Naive thymus-derived CD8-positive, alpha-beta T cell (primary cell): ENCODE results near the gene HSD17B12. TPM values are rescaled to one million over a fixed set of nuclear protein-coding genes. Genes with fewer than 3 reads are reported as not detected.

Source experiments
- ATAC-seq, 2 donors: fragments of 150-1000 bp; cut with Tn5 transposase in 1 of 2; sonication (Bioruptor Pico), chemical (Tn5 transposase) in 1 of 2; 1 replicate in 1 of 2; 2 replicates in 1 of 2; pipeline ENCODE4 v1.10.0; 2021; ENCODE audit warnings: mild to moderate bottlenecking in 2 of 2, moderate library complexity in 2 of 2
- POLR2A ChIA-PET: fragments of 350-600 bp; sonication (Branson Sonifier 250); formaldehyde crosslinking; loops from one replicate; lab custom pipeline; 2021; ENCODE audit warnings: antibody characterized with exemption; lab: Charles Lee
- DNase-seq, 10 donors: peaks; one replicate each; pipeline versions ENCODE4 v3.0.0 to v3.0.0-alpha.2; 2020 to 2022
- H3K27ac Mint-ChIP-seq, 10 donors: one replicate each; pipeline ENCODE4 v1.8.0; 2020 to 2022; ENCODE audit warnings: mild to moderate bottlenecking in 10 of 10, mixed read lengths in 10 of 10, moderate library complexity in 4 of 10, inconsistent platforms in 1 of 10
- H3K27me3 Mint-ChIP-seq, 5 donors: one replicate each; pipeline ENCODE4 v1.8.0; 2021 to 2022; ENCODE audit warnings: mixed read lengths in 5 of 5
- H3K36me3 Mint-ChIP-seq, 3 donors: one replicate each; pipeline ENCODE4 v1.8.0; 2020 to 2022; ENCODE audit warnings: mixed read lengths in 3 of 3, mild to moderate bottlenecking in 2 of 3, inconsistent platforms in 1 of 3
- H3K4me1 Mint-ChIP-seq, 4 donors: one replicate each; pipeline ENCODE4 v1.8.0; 2021 to 2022; ENCODE audit warnings: mixed read lengths in 4 of 4
- H3K4me3 Mint-ChIP-seq, 10 donors: one replicate each; pipeline ENCODE4 v1.8.0; 2020 to 2022; ENCODE audit warnings: mild to moderate bottlenecking in 10 of 10, mixed read lengths in 10 of 10, moderate library complexity in 6 of 10, inconsistent platforms in 1 of 10
- H3K9me3 Mint-ChIP-seq, 9 donors: one replicate each; pipeline ENCODE4 v1.8.0; 2020 to 2022; ENCODE audit warnings: mixed read lengths in 9 of 9, mild to moderate bottlenecking in 3 of 9, inconsistent platforms in 1 of 9, moderate library complexity in 1 of 9
- polyA plus RNA-seq, 3 donors: library from polyadenylated mRNA; unstranded; fragments of 300-500 nt; fragmentation: Illumina TruSeq; gene quantifications; one replicate each; pipeline ENCODE4 v1.2.3, GENCODE V29; 2021
- total RNA-seq, 8 experiments: library from RNA in 2 of 8; stranded (reverse) in 2 of 8; gene quantifications; one replicate each; pipeline ENCODE4 v1.2.3 and lab custom pipeline; 2021 to 2026

HSD17B12 gene
- total and polyA plus RNA-seq, 5 experiments from 2014 or later = 23.3 to 37.2 (median 26.4) TPM

DNA sequence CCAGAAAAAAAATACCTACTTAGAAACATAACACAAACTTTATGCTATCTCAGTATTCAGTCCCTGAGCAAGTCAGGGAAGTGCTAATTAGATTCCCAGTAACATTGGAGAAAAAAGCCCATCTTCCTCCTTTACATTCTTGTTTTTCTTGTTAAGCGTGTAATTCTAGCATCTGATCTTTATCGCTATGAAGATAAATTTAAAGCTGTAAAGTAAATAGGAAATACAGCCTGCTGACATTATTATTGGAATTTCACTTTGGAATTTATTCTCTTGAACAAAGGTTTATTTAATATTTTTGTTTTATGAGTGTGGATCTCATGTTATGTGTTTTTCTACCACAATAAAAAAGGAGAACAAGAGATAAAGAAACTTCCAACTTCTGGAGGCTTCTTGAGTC lies 214.0 kb downstream of the HSD17B12 start:
- Mint-ChIP-seq H3K36me3 (peaks cover 10 to 87% (median 57%) of the 10 kb centered on the region in 3 donors), H3K4me3 (no peak overlapping the region), H3K9me3 (no peaks in the 10 kb centered on the region), H3K27ac (peak overlapping the region in 1 of 10 donors; percentile 24), H3K27me3 (no peaks in the 10 kb centered on the region), H3K4me1 (peaks cover 3 to 19% (median 10%) of the 10 kb centered on the region in 4 donors)
- DNase-seq (no peak), ATAC-seq (no peak)
- POLR2A ChIA-PET = no interaction called here

DNA sequence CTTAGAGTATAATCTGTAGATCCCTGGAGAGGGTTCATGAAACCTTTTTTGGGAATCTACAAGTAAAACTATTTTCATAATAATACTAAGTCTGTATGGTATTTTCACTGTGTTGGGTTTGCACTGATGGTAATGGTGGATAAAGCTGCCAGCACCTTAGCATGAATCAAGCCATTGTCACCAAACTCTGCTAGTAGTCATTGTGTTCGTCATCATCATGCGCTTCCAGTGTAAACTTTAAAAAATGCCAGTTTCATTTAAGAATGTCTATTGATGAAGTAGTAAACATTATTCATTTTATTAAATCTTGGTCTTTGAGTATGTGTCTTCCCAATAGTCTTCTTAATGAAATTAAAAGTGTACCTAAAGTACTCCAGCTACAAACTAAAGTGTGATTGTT lies 215.1 kb downstream of the HSD17B12 start:
- H3K36me3 Mint-ChIP-seq = peaks cover 6 to 83% (median 53%) of the 10 kb centered on the region in 3 donors
- H3K27me3 Mint-ChIP-seq = no peaks in the 10 kb centered on the region
- ATAC-seq = no peak
- H3K27ac Mint-ChIP-seq = no peak overlapping the region
- no peak for DNase-seq
- no peak overlapping the region for H3K4me3 Mint-ChIP-seq
- POLR2A ChIA-PET = no interaction called here
- peaks cover 0 to 10% (median 6%) of the 10 kb centered on the region in 4 donors for H3K4me1 Mint-ChIP-seq
- H3K9me3 Mint-ChIP-seq = no peaks in the 10 kb centered on the region

DNA sequence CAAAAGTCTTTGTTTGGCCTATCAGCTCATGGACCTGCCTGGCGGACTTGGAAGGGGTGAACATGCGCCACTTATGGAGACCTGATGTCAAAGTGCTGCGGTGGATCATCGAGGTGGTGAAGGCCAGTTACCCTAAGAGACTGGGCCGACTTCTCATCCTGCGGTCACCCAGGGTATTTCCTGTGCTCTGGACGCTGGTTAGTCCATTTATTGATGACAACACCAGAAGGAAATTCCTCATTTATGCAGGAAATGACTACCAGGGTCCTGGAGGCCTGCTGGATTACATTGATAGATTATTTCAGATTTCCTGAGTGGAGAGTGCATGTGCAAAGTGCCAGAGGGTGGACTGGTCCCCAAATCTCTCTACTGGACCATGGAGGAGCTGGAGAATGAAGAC lies 218.0 kb downstream of the HSD17B12 start:
- ATAC-seq (no peak), DNase-seq (no peak)
- Mint-ChIP-seq H3K4me3 (no peak overlapping the region), H3K27me3 (no peaks in the 10 kb centered on the region), H3K27ac (no peak overlapping the region), H3K9me3 (no peaks in the 10 kb centered on the region), H3K36me3 (peaks cover 6 to 90% (median 55%) of the 10 kb centered on the region in 3 donors), H3K4me1 (peaks cover 0 to 6% (median 4%) of the 10 kb centered on the region in 4 donors)
- POLR2A ChIA-PET = no interaction called here

DNA sequence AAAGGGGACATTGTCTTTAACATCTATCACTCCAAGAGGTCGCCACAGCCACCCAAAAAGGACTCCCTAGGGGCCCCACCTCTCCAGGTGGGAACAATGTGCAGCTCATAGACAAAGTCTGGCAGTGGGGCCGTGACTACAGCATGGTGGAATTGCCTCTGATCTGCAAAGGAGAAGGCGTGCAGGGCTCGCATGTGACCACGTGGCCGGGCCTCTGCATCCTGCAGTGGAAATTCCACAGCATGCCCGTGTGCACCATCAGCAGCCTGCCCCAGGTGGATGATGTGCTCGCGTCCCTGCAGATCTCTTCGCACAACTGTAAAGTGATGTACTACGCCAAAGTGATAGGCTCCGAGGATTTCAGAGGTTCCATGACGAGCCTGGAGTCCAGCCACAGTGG lies 218.6 kb downstream of the HSD17B12 start:
- ATAC-seq = no peak
- Mint-ChIP-seq H3K9me3 (no peaks in the 10 kb centered on the region), H3K4me1 (peaks cover 0 to 7% (median 4%) of the 10 kb centered on the region in 4 donors), H3K4me3 (no peak overlapping the region), H3K27ac (no peak overlapping the region), H3K27me3 (no peaks in the 10 kb centered on the region), H3K36me3 (peaks cover 6 to 90% (median 57%) of the 10 kb centered on the region in 3 donors)
- DNase-seq = no peak
- POLR2A ChIA-PET = no interaction called here

DNA sequence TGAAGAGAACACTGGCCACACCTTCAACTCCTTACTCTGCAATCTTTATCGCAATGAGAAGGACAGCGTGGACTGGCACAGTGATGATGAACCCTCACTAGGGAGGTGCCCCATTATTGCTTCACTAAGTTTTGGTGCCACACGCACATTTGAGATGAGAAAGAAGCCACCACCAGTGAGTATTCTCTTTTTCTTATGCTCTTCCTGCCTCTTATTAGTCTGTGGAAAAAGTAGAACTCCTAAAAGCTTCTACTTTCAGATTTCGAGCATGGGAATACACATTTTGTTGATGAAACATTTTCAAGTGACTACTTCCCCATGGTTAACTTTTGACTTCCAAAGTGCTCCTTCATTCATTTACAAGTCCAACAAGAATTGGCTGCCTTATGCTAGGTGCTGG lies 221.0 kb downstream of the HSD17B12 start:
- Mint-ChIP-seq H3K27ac (peak overlapping the region in 1 of 10 donors; percentile 55), H3K27me3 (no peaks in the 10 kb centered on the region), H3K9me3 (no peaks in the 10 kb centered on the region), H3K36me3 (peaks cover 6 to 87% (median 53%) of the 10 kb centered on the region in 3 donors), H3K4me3 (no peak overlapping the region), H3K4me1 (peaks cover 2 to 14% (median 7%) of the 10 kb centered on the region in 4 donors)
- no peak for DNase-seq
- POLR2A ChIA-PET = no interaction called here
- no peak for ATAC-seq

DNA sequence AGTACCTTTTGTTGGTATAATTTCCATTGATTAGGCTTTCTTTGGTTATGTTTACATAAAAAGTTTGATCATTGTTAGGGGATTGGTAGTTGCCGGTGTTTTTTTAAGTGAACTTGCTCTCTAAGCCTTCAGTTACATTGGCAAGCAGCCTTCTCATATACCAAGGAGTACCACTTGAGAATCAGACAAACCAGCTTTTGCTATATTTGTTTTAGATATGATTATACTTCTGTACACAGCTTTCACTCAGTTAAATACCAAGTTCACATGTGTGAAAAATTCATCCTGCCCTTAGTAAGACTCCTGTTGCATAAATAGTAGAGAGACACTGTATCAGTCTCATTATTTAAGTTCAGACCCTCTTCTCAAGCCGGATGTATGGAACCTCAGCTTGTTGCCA lies 222.5 kb downstream of the HSD17B12 start:
- H3K27me3 Mint-ChIP-seq = no peaks in the 10 kb centered on the region
- H3K27ac Mint-ChIP-seq = peak overlapping the region in 1 of 10 donors; percentile 11
- H3K36me3 Mint-ChIP-seq = peaks cover 3 to 89% (median 44%) of the 10 kb centered on the region in 3 donors
- H3K4me1 Mint-ChIP-seq = peaks cover 7 to 23% (median 14%) of the 10 kb centered on the region in 4 donors
- no peak for DNase-seq
- no peaks in the 10 kb centered on the region for H3K9me3 Mint-ChIP-seq
- POLR2A ChIA-PET = no interaction called here
- ATAC-seq = no peak
- H3K4me3 Mint-ChIP-seq = no peak overlapping the region

DNA sequence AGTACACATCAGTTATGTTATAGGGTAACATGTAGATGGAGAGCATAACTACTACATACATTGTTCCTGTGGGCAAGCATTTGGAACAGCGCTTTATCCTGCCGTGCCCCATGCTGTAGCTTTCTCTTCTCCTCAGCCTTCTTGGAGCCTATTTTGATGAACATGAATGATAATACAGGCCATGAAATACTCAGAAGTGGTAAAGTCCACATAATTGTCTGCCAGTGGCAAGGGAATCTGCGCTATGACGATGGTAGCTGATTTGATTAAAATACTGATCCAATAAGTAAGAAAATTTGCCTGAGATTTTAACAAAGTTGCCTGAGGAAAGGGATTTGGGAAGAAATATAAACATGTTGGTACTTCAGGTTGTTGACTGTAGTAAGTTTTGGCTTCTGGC lies 223.4 kb downstream of the HSD17B12 start:
- H3K36me3 Mint-ChIP-seq = peaks cover 0 to 89% (median 35%) of the 10 kb centered on the region in 3 donors
- H3K27me3 Mint-ChIP-seq = no peaks in the 10 kb centered on the region
- no peak for ATAC-seq
- H3K4me3 Mint-ChIP-seq = no peak overlapping the region
- peaks cover 7 to 27% (median 15%) of the 10 kb centered on the region in 4 donors for H3K4me1 Mint-ChIP-seq
- no peak for DNase-seq
- H3K27ac Mint-ChIP-seq = peak overlapping the region in 2 of 10 donors; percentile 0 to 40
- no peaks in the 10 kb centered on the region for H3K9me3 Mint-ChIP-seq
- POLR2A ChIA-PET = no interaction called here

DNA sequence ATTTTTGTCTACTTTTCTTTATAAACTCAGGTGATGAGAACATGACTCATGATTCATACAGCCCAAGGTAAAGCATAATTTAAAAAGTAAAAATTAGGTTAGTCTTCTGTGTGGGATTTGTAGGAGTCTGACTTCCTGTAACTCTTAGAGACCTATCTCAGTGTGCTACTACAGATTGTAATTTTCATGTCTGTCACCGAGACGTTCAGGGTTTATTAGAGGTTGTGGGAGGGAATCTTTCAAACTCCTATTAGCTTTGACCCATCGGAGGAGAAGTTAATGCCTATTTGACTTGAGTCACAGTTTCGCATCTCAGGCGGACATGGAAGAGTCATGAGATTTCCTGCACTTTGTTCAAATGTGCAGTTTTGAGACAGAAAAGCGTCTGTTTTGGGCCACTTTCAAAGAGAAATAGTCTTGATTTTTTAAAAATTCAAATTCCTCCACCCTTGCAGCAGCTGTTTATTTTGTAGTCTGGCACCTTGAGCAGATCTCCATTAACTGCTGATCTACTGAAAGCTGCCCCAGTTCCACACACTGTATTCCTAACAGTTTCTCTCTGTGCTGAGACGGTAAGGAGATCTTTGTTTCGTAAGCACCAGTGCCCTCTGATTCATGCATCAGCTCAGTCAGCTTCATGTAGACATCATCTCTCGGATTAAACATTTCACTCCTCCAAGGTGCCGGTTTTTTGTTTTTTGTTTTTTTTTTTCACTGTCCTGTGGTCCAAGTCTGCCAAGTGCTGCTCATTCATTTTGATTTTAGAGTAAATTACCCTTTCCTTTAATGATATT lies 224.4 kb downstream of the HSD17B12 start:
- peaks cover 0 to 90% (median 32%) of the 10 kb centered on the region in 3 donors for H3K36me3 Mint-ChIP-seq
- H3K27me3 Mint-ChIP-seq = no peaks in the 10 kb centered on the region
- H3K4me3 Mint-ChIP-seq = no peak overlapping the region
- H3K9me3 Mint-ChIP-seq = no peaks in the 10 kb centered on the region
- peaks cover 7 to 30% (median 16%) of the 10 kb centered on the region in 4 donors for H3K4me1 Mint-ChIP-seq
- ATAC-seq = no peak
- H3K27ac Mint-ChIP-seq = peak overlapping the region in 3 of 10 donors; percentile 20 to 61 (median 23)
- POLR2A ChIA-PET = no interaction called here
- DNase-seq = no peak

DNA sequence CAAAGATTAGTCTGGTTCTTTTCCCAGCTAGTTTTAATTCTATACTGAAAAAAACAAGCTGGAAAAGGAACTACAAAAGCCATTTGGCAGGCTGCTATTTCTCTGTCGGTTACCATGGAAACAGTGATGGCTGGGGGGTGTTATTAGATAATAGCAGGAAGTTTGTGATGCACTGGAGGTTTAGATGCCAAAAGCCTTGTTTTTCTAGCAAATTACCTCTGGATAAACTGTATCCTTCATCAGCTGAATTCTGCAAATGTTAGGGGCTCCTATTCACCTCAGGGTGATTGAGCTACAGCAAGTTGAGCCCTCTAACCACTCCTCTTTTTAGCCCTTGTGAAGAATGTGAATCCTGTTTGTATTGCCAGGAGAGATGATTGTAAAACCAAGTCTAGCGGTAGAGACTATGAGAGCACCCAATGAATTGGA lies 225.3 kb downstream of the HSD17B12 start:
- ATAC-seq = no peak
- H3K4me3 Mint-ChIP-seq = no peak overlapping the region
- no peaks in the 10 kb centered on the region for H3K9me3 Mint-ChIP-seq
- H3K27ac Mint-ChIP-seq = peak overlapping the region in 3 of 10 donors; percentile 7 to 38 (median 33)
- H3K36me3 Mint-ChIP-seq = peaks cover 3 to 93% (median 39%) of the 10 kb centered on the region in 3 donors
- no peak for DNase-seq
- POLR2A ChIA-PET = no interaction called here
- peaks cover 7 to 33% (median 17%) of the 10 kb centered on the region in 4 donors for H3K4me1 Mint-ChIP-seq
- no peaks in the 10 kb centered on the region for H3K27me3 Mint-ChIP-seq

Other genes starting within 250 kb of the HSD17B12 start
- gene ALKBH3, start 200.1 kb downstream of the HSD17B12 start, total RNA-seq = 10 to 100 TPM; 44.9 to 55.0 TPM
- 10 to 100 TPM; 37.6 to 45.2 (median 40.4) TPM for gene ALKBH3, start 200.1 kb downstream of the HSD17B12 start, polyA plus RNA-seq